ENCODE results near the gene PMF1.

PMF1 gene

DNA sequence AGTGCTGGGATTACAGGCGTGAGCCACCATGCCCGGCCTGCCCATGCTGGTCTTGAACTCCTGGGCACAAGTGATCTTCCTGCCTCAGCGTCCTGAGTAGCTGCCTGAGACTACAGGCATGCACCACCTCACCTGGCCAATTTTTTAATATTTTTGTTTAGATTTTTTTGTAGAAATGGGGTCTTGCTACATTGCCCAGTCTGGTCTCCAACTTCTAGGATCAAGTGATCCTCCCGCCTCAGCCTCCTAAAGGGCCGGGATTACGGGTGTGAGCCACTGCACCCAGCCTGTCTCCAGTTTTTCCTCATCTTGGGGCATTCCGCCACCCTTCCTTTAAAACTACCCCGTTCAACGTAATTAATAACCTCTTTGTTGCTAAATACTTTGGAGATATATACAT, 7.4 kb downstream of the PMF1 start:
- Histone ChIP-seq H3K27ac (no peak overlapping the region), H3K4me1 (peaks cover 8% of the 10 kb centered on the region), H3K27me3 (ENCODE audit: control insufficient read depth, insufficient read depth, low read length) (no peaks in the 10 kb centered on the region), H3K9me3 (ENCODE audit: control insufficient read depth, low read length) (no peaks in the 10 kb centered on the region), H3K4me2 (ENCODE audit: low read length) (no peak overlapping the region), H3K79me2 (peaks cover 11% of the 10 kb centered on the region), H3K9ac (no peak overlapping the region), H2AFZ (no peak overlapping the region), H3K36me3 (ENCODE audit: control insufficient read depth, insufficient read depth, low read length) (no peaks in the 10 kb centered on the region), H3K4me3 (ENCODE audit: low read depth, low read length) (no peak overlapping the region)
- TF ChIP-seq, protein P1, sequence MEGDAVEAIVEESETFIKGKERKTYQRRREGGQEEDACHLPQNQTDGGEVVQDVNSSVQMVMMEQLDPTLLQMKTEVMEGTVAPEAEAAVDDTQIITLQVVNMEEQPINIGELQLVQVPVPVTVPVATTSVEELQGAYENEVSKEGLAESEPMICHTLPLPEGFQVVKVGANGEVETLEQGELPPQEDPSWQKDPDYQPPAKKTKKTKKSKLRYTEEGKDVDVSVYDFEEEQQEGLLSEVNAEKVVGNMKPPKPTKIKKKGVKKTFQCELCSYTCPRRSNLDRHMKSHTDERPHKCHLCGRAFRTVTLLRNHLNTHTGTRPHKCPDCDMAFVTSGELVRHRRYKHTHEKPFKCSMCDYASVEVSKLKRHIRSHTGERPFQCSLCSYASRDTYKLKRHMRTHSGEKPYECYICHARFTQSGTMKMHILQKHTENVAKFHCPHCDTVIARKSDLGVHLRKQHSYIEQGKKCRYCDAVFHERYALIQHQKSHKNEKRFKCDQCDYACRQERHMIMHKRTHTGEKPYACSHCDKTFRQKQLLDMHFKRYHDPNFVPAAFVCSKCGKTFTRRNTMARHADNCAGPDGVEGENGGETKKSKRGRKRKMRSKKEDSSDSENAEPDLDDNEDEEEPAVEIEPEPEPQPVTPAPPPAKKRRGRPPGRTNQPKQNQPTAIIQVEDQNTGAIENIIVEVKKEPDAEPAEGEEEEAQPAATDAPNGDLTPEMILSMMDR (IDR thresholded peaks at IDR 0.05) = no peak

DNA sequence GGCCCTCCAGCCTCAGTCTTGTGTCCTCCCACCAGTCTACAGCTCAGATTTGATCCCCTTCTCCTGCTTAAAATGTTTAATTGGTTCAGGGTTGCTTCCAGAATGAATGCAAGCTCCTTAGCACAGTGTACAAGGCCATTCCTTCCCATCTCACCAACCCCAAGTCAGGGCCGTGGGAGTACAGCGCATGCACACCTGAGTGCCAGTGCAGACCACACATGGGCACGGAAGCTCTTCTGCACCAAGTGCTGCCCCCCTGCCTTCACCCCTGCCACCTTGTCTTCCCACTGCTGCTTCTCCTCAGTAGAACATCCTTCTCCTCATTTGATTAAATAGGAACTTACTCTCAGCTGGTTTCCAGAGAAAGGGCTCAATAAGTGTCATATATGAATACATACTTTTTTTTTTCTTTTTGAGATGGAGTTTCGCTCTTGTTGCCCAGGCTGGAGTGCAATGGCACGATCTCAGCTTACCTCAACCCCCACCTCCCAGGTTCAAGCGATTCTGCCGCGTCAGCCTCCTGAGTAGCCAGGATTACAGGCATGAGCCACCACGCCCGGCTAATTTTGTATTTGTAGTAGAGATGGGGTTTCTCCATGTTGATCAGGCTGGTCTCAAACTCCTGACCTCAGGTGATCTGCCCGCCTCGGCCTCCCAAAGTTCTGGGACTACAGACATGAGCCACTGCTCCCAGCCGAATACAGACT, 9.3 kb downstream of the PMF1 start:
- Histone ChIP-seq H3K4me3 (ENCODE audit: low read depth, low read length) (no peak overlapping the region), H3K9me3 (ENCODE audit: control insufficient read depth, low read length) (no peaks in the 10 kb centered on the region), H3K27ac (no peak overlapping the region), H3K79me2 (peaks cover 11% of the 10 kb centered on the region), H3K4me2 (ENCODE audit: low read length) (no peak overlapping the region), H3K4me1 (peaks cover 8% of the 10 kb centered on the region), H2AFZ (no peak overlapping the region), H3K36me3 (ENCODE audit: control insufficient read depth, insufficient read depth, low read length) (no peaks in the 10 kb centered on the region), H3K27me3 (ENCODE audit: control insufficient read depth, insufficient read depth, low read length) (no peaks in the 10 kb centered on the region), H3K9ac (no peak overlapping the region)
- TF ChIP-seq, protein P1 (IDR thresholded peaks at IDR 0.05) = no peak

DNA sequence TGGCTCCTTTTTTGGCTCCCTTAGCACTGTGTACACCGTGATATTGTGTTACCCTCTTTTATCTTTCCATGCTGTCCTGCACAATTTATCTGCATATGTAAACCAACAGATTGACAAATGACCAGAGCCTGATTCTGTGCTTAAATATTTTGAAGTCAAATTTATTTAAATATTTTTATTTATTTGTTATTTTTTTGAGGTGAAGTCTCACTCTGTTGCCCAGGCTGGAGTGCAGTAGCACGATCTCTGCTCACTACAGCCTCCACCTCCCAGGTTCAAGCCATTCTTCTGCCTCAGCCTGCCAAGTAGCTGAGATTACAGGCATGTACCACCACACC, 12.8 kb downstream of the PMF1 start:
- H3K4me1 ChIP-seq = no peaks in the 10 kb centered on the region
- H3K79me2 ChIP-seq = peaks cover 8% of the 10 kb centered on the region
- no peak overlapping the region for H3K4me2 ChIP-seq (ENCODE audit: low read length)
- no peak overlapping the region for H2AFZ ChIP-seq
- no peaks in the 10 kb centered on the region for H3K36me3 ChIP-seq (ENCODE audit: control insufficient read depth, insufficient read depth, low read length)
- H3K27ac ChIP-seq = no peak overlapping the region
- H3K9ac ChIP-seq = no peak overlapping the region
- no peaks in the 10 kb centered on the region for H3K27me3 ChIP-seq (ENCODE audit: control insufficient read depth, insufficient read depth, low read length)
- H3K4me3 ChIP-seq (ENCODE audit: low read depth, low read length) = no peak overlapping the region
- no peaks in the 10 kb centered on the region for H3K9me3 ChIP-seq (ENCODE audit: control insufficient read depth, low read length)
- TF ChIP-seq, protein P1 (IDR thresholded peaks at IDR 0.05) = no peak

DNA sequence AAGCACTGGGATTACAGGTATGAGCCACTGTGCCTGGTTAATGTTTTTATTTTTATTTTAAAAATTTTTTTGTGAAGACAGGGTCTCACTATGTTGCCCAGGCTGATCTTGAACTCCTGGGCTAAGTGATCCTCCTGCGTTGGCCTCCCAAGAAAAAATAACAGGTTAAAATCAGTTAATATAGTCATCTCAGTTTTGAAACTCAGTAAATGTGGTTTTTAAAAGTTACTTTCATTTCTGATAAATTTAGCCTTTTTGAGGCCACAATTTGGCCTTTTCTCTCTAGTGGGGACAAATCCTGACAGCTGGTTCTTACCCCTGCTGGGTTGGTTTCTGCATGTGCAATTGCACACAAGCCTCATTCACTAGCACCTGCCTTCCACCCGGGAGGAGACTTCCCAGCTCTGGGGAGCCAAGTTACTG, 13.3 kb downstream of the PMF1 start:
- TF ChIP-seq, protein P1 (IDR thresholded peaks at IDR 0.05) = no peak
- Histone ChIP-seq H3K4me3 (ENCODE audit: low read depth, low read length) (no peak overlapping the region), H3K36me3 (ENCODE audit: control insufficient read depth, insufficient read depth, low read length) (no peaks in the 10 kb centered on the region), H3K4me2 (ENCODE audit: low read length) (no peak overlapping the region), H2AFZ (no peak overlapping the region), H3K9ac (no peak overlapping the region), H3K27me3 (ENCODE audit: control insufficient read depth, insufficient read depth, low read length) (no peaks in the 10 kb centered on the region), H3K4me1 (no peaks in the 10 kb centered on the region), H3K27ac (no peak overlapping the region), H3K79me2 (peaks cover 8% of the 10 kb centered on the region), H3K9me3 (ENCODE audit: control insufficient read depth, low read length) (no peaks in the 10 kb centered on the region)

DNA sequence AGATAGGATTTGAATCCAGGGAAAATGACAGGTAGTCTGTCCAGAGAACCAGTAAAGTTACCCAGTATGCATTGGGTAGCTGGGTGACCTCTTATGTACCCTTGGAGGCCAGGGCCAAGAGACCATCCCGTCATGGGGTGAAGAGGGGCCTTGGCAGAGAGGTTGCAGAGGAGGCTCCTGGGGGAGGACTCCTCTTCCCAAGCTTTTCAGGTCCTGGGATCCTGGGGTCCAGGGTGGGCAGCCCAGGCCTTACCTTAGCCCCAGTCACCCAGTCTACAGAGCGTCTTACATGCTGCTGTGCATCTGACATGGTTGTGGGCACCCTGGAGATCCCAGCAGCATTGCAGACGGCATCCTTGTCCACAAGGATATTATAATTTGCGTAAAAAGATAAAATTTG, 14.0 kb downstream of the PMF1 start:
- TF ChIP-seq, protein P1 (IDR thresholded peaks at IDR 0.05) = no peak
- Histone ChIP-seq H3K27ac (no peak overlapping the region), H3K9me3 (ENCODE audit: control insufficient read depth, low read length) (no peaks in the 10 kb centered on the region), H3K4me1 (no peaks in the 10 kb centered on the region), H3K79me2 (peaks cover 6% of the 10 kb centered on the region), H2AFZ (no peak overlapping the region), H3K27me3 (ENCODE audit: control insufficient read depth, insufficient read depth, low read length) (no peaks in the 10 kb centered on the region), H3K36me3 (ENCODE audit: control insufficient read depth, insufficient read depth, low read length) (no peaks in the 10 kb centered on the region), H3K4me3 (ENCODE audit: low read depth, low read length) (no peak overlapping the region), H3K9ac (no peak overlapping the region), H3K4me2 (ENCODE audit: low read length) (no peak overlapping the region)

Data from parathyroid adenoma (tissue), 2 donors.